GM12873 (cell line): ENCODE measurements around the gene ZNF800.

ENCODE experiments used
- CTCF ChIP-seq: IDR thresholded peaks from 2 replicates; pipeline ENCODE4 v1.5.1; 2012; ENCODE audit warnings: low read depth, mild to moderate bottlenecking, moderate library complexity, low read length, control low read depth; ENCODE audit not compliant: insufficient read depth; ENCODE audit errors: missing control alignments

ZNF800 gene

DNA sequence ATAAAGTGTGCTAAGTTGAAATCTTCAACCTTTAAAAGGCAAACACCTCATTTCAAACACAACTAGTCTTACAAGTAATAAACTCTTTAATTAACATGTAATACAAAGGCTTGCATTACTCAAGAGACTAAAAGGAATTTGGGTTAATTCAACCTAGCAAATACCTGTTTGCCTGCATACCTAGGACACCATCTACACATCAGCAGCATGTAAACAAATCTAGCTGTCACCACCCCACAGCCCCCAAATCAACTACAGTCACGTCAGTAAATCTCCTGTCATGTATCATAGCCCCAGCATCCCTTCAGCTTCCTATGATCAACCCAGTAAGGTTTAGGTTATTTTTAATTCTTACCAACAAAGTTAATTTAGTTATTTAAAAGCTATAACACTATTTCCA lies 33.5 kb downstream of the ZNF800 start:
- TF ChIP-seq CTCF = no peak

GRCh38 chr7:127353897-127354296 lies 38.6 kb downstream of the ZNF800 start:
- no peak for TF ChIP-seq CTCF

GRCh38 chr7:127350586-127350985 lies 41.9 kb downstream of the ZNF800 start:
- no peak for TF ChIP-seq CTCF

GRCh38 chr7:127349881-127350280 lies 42.6 kb downstream of the ZNF800 start:
- no peak for TF ChIP-seq CTCF

GRCh38 chr7:127348247-127348631 lies 44.3 kb downstream of the ZNF800 start:
- no peak for TF ChIP-seq CTCF

GRCh38 chr7:127347567-127348246 lies 44.8 kb downstream of the ZNF800 start:
- TF ChIP-seq CTCF = peak; percentile 69

DNA sequence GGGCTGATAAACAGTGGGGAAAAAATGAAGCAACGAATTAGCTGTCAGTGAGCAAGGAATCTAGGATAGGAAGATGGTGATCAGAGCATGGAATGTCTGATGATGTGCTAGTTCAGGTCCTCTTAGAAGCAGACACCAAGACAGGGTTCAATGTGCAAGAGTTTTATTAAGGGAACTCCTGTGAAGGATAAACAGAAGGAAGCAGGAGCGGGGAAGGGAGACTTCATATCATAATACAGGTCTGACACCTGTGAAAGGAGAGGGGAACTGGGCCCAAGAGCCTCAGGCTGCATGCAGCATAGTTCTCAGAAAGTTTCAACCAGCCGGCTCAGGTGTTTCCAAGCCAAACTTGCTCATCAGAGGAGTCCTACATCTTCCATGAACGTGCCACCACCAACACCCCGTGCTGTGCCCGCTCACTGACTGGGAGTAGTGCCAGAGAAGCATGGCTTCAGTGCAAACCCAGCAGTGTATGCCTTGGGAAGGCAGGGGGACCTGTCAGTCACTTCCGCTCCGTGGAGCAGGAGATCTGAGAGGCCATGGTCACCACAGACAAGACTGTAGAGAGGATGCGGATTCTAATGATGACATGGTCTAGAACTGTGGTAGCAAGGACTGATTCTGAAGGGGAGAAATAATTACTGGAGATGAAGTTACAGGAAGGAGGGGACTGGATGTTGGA lies 45.8 kb downstream of the ZNF800 start:
- no peak for TF ChIP-seq CTCF
